HG03103 (cell line): Measurements from ENCODE around the gene CEMIP.
"Not testable (repeated sequence)": the region's sequence is repeated elsewhere in the genome, so short reads cannot be mapped to it uniquely, and the experiment has no call there.

Experiments
- ATAC-seq: cut with Tn5 transposase; IDR thresholded peaks from one replicate; pipeline ENCODE4 v1.9.1; 2021; ENCODE audit warnings: low read depth; ENCODE audit not compliant: unreplicated experiment

Gene CEMIP

GRCh38 chr15:80946576-80946975 is 167.4 kb downstream of the CEMIP start:
- ATAC-seq = no peak

- ATAC-seq = no peak
Measured at GRCh38 chr15:80948651-80949292, 169.6 kb downstream of the CEMIP start.

GRCh38 chr15:80949756-80950155 is 170.6 kb downstream of the CEMIP start:
- no peak for ATAC-seq

- no peak for ATAC-seq
Measured at GRCh38 chr15:80950291-80951078, 171.3 kb downstream of the CEMIP start.

GRCh38 chr15:80951941-80952340 is 172.8 kb downstream of the CEMIP start:
- no peak for ATAC-seq

- ATAC-seq = no peak
Measured at GRCh38 chr15:80953001-80953952, 174.1 kb downstream of the CEMIP start.

GRCh38 chr15:80953953-80954778 is 175.0 kb downstream of the CEMIP start:
- ATAC-seq = no peak

GRCh38 chr15:80955571-80956452 is 176.6 kb downstream of the CEMIP start:
- ATAC-seq = not testable (repeated sequence)

GRCh38 chr15:80957556-80957955 is 178.4 kb downstream of the CEMIP start:
- ATAC-seq = no peak

- ATAC-seq = no peak
Measured at GRCh38 chr15:80957976-80958375, 178.8 kb downstream of the CEMIP start.

- no peak for ATAC-seq
Measured at GRCh38 chr15:80958818-80959495, 179.8 kb downstream of the CEMIP start.

GRCh38 chr15:80965454-80965853 is 186.3 kb downstream of the CEMIP start:
- ATAC-seq = not testable (repeated sequence)

GRCh38 chr15:80966431-80967197 is 187.4 kb downstream of the CEMIP start:
- no peak for ATAC-seq

GRCh38 chr15:80967451-80967850 is 188.3 kb downstream of the CEMIP start:
- ATAC-seq = no peak

- no peak for ATAC-seq
Measured at GRCh38 chr15:80967991-80968510, 188.9 kb downstream of the CEMIP start.

- ATAC-seq = no peak
Measured at GRCh38 chr15:80969316-80969715, 190.1 kb downstream of the CEMIP start.

- ATAC-seq = no peak
Measured at GRCh38 chr15:80970018-80970657, 191.0 kb downstream of the CEMIP start.
